Measurements from ENCODE around the gene TSPAN9.

TSPAN9 gene

GRCh38 chr12:3204730-3205531 lies 127.8 kb downstream of the TSPAN9 start:
- no peak for FAIRE-seq
- TF ChIP-seq POLR2A (IDR thresholded peaks at IDR 0.05; ENCODE audit: low read depth, low read length) = no peak
- no peak for DNase-seq (ENCODE audit: insufficient read length, low spot score)

DNA sequence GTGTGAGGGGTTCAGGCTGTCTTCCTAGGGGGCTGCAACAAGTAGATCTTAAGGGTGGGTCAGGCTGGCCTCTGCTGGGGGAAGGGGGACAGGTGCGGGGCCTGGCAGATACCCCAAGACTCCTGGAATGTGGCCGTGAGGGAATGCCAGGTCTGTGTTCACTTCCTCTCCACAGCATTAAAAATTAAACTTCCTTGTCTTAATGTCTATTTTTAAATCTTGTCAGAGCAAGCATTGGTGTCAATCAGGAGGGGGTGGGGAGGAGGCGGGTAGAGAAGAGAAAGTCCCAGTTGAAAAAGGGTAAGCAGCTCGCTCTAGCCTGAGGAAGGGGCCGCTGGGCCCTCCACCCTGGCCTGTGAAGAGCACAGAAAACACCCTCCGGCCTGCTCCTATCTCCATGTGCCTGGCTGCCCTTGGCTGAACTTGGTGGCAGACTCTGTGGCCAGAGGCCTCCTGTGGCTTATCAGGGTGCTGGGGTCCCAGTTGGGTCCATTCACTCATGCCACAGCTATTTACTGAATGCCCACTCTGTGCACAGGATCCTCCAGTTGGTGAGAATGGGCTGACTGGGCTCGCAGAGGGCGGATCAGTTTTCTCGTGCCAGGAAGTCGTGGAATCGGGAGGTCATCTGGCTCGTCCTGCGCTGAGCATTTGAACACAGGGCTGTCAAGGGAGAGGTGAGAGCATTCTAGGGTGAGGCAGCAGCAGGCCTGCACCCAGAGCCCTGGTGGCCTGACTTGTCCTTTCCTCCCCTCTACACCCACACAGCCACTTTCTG lies 128.8 kb downstream of the TSPAN9 start:
- no peak for DNase-seq (ENCODE audit: insufficient read length, low spot score)
- FAIRE-seq = no peak
- no peak for TF ChIP-seq POLR2A (IDR thresholded peaks at IDR 0.05; ENCODE audit: low read depth, low read length)

DNA sequence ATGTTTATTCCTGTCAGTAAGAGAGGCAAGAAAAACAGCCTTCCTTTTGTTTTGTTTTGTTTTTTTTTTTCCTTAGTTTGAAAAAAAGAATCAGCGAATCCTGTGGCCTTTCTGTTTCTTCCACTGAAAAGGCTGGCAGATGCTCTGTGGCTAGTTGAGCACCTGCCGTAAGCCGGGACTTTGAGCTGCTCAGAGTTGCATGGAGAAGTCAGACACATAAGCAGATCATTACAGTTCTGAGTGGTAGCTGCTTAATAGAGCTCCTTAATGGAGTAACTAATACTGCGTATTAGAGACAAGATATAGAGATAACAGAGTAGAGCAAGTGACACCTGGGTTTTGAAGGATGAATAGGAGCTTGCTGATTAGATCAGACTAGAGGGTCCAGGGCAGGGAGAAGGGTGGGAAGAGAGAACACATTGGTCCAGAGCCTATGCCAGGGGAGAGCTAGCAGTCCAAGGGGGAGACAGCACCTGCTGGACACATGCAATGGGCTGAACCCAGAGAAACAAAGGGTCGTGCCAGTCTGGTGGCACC lies 129.4 kb downstream of the TSPAN9 start:
- no peak for DNase-seq (ENCODE audit: insufficient read length, low spot score)
- TF ChIP-seq POLR2A (IDR thresholded peaks at IDR 0.05; ENCODE audit: low read depth, low read length) = no peak
- no peak for FAIRE-seq

DNA sequence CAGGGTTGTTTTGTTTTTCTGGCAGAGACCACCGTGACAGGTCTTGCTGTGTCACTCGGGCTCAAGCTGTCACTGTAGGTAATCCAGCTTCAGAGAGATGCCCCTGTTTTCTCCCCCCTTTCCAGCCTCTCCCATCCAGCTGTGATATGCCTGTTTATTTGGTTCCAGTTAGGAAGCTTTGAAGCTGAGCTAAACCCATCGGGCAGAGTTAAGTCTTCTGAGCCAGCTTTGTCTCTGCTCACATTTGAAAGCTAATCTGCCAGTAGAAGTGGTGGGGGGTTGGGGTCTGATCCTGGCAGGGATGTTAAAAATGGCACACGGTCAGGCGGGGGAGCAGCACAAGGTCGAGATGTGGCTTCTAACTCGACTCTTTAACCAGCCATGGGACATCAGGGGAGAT lies 130.0 kb downstream of the TSPAN9 start:
- FAIRE-seq = no peak
- no peak for DNase-seq (ENCODE audit: insufficient read length, low spot score)
- no peak for TF ChIP-seq POLR2A (IDR thresholded peaks at IDR 0.05; ENCODE audit: low read depth, low read length)

GRCh38 chr12:3207858-3208257 lies 130.7 kb downstream of the TSPAN9 start:
- no peak for TF ChIP-seq POLR2A (IDR thresholded peaks at IDR 0.05; ENCODE audit: low read depth, low read length)
- FAIRE-seq (no peak), DNase-seq (ENCODE audit: insufficient read length, low spot score) (no peak)

DNA sequence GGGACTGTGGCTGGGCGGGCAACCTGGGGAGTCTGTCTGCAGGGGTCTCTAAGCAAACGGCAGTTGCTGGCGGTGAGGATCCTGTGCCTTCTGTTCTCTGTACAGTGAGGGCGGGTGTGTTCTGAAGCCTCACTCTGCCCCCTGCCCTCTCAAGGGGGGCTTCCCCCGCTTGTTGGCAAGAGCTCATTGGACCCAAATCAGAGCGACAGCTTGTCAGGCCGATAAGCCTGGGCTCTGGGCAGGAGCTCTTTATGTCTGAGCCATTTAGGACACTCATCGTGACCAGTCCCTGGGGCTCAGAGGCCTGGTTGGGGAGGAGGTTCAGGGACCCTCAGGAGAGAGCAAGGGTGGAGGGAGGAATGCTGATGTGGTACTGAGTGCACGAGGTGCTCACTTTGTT lies 136.0 kb downstream of the TSPAN9 start:
- FAIRE-seq (no peak), DNase-seq (ENCODE audit: insufficient read length, low spot score) (no peak)
- TF ChIP-seq POLR2A (IDR thresholded peaks at IDR 0.05; ENCODE audit: low read depth, low read length) = no peak

- TF ChIP-seq POLR2A (IDR thresholded peaks at IDR 0.05; ENCODE audit: low read depth, low read length) = no peak
These were observed 136.6 kb downstream of the TSPAN9 start for GRCh38 chr12:3213768-3214167.

GRCh38 chr12:3214526-3215365 lies 137.6 kb downstream of the TSPAN9 start:
- DNase-seq (ENCODE audit: insufficient read length, low spot score) = no peak
- no peak for FAIRE-seq
- no peak for TF ChIP-seq POLR2A (IDR thresholded peaks at IDR 0.05; ENCODE audit: low read depth, low read length)

More at GRCh38 chr12:3213768-3214167, 136.6 kb downstream of the TSPAN9 start:
- FAIRE-seq (no peak), DNase-seq (ENCODE audit: insufficient read length, low spot score) (no peak)

DNA sequence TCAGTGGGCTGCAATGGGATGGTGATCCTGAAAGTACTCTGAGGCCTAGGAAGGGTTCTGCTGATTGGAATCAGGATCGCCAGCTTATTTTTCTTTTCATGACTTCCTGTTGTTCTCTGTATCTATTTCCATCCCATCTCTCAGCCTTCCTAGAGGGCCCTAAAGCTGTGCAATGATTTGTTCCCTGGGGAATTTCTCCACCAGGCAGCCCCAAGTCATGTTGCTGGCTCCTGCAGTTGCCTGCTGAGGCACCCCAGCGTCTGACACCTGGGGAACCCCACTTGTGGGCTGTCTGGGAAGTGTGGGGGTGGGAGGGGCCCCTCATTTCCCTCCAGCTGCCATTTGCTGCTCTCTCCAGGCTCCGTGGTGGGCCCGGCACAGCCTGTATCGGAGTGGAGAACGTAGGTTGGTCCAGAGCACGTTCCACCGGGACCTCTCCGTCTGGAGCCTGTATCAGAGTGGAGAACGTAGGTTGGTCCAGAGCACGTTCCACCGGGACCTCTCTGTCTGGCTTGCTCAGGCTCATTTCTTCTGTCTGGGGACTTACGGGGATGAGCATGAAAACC lies 138.3 kb downstream of the TSPAN9 start:
- DNase-seq (ENCODE audit: insufficient read length, low spot score) (no peak), FAIRE-seq (no peak)
- no peak for TF ChIP-seq POLR2A (IDR thresholded peaks at IDR 0.05; ENCODE audit: low read depth, low read length)

GRCh38 chr12:3216097-3216496 lies 138.9 kb downstream of the TSPAN9 start:
- DNase-seq (ENCODE audit: insufficient read length, low spot score) = no peak
- no peak for TF ChIP-seq POLR2A (IDR thresholded peaks at IDR 0.05; ENCODE audit: low read depth, low read length)
- no peak for FAIRE-seq

DNA sequence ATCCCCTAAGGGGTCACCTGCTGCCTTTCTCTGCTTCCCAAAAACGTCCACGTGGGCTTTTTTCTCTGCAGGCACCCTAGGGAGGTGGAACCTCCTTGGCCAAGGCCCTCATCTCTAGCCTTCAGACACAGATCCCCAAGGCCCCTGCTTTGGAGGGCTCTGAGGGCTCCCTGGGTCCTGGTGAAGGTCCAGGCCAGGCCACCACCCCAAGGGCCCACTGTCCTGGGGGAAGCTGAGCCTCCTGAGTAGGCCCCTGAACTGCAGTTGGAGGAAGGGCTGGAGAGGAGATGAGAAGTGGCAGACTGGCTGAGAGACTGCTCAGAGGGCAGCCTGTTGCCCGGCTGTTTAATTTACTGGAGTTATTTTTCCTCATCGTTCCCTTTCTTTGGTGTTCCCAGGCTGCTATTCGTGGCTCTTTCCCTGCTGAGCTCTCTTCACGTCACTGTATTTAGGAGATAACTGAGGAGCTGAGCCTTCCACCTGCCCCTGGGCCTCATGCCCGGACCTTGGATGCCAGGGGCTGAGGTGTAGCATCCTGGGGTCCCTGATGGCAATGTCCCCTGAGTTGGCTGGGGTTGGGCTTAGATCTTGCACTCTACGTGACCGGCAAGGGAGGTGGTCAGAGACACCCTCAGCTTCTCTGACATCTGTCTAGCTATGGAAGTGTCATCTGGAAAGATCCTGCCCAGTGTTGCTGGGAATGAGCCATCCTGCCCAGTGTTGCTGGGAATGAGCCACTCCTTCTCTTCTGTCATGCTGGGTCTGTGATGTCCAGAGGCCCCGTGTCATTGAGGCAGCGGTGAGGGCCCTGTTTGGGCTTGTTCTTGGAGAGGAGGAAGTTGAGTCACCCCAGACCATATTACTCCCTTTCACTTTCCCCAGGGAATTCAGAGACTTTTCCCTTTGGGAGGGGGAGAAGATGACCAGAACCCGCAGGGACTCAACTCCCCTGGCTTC lies 139.8 kb downstream of the TSPAN9 start:
- DNase-seq (ENCODE audit: insufficient read length, low spot score) = peak; percentile 44
- no peak for FAIRE-seq
- no peak for TF ChIP-seq POLR2A (IDR thresholded peaks at IDR 0.05; ENCODE audit: low read depth, low read length)

- TF ChIP-seq POLR2A (IDR thresholded peaks at IDR 0.05; ENCODE audit: low read depth, low read length) = no peak
- no peak for DNase-seq (ENCODE audit: insufficient read length, low spot score)
- FAIRE-seq = no peak
These were observed 140.5 kb downstream of the TSPAN9 start for GRCh38 chr12:3217683-3218079.

Data from H54 (cell line).